GM12873 (cell line): ENCODE data around the gene FANCB.

Experiments used
- TF ChIP-seq, protein P1 (sequence below): IDR thresholded peaks from 2 replicates; pipeline ENCODE4 v1.5.1; 2012; ENCODE audit warnings: low read depth, mild to moderate bottlenecking, moderate library complexity, low read length, control low read depth; ENCODE audit not compliant: insufficient read depth; ENCODE audit errors: missing control alignments

Gene FANCB

GRCh38 chrX:14872851-14873675 lies at the start of gene FANCB, which contains the start of gene MOSPD2:
Gene FANCB, minus strand, starts transcription at chrX:14873069. Its CDS starts 7,559 bp downstream, at chrX:14865510.
Gene MOSPD2, plus strand, starts transcription at chrX:14873421. Its CDS starts 108 bp downstream, at chrX:14873529.
- TF ChIP-seq, protein P1, sequence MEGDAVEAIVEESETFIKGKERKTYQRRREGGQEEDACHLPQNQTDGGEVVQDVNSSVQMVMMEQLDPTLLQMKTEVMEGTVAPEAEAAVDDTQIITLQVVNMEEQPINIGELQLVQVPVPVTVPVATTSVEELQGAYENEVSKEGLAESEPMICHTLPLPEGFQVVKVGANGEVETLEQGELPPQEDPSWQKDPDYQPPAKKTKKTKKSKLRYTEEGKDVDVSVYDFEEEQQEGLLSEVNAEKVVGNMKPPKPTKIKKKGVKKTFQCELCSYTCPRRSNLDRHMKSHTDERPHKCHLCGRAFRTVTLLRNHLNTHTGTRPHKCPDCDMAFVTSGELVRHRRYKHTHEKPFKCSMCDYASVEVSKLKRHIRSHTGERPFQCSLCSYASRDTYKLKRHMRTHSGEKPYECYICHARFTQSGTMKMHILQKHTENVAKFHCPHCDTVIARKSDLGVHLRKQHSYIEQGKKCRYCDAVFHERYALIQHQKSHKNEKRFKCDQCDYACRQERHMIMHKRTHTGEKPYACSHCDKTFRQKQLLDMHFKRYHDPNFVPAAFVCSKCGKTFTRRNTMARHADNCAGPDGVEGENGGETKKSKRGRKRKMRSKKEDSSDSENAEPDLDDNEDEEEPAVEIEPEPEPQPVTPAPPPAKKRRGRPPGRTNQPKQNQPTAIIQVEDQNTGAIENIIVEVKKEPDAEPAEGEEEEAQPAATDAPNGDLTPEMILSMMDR = no peak

GRCh38 chrX:14922437-14922836 lies 49.6 kb upstream of the FANCB start:
- TF ChIP-seq, protein P1 = no peak

DNA sequence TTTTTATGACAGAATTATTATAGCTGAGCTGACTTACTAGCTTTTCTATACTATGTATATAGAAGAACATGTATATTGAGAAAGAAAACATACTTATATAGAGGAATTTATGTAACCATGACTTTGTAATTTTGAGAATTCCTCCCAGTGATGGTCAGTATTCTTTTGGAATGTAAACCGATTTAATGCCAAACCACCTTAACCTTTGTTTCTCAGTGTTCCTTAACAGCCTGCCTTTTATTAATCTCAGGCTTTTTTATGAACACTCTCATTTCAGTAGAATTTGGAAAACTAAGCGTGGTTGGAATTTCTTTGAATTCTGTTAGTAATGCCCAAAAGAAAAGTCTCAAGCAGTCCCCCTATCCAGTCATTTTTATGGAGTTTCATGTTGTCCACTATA lies 47.3 kb upstream of the FANCB start:
- TF ChIP-seq, protein P1 = no peak

DNA sequence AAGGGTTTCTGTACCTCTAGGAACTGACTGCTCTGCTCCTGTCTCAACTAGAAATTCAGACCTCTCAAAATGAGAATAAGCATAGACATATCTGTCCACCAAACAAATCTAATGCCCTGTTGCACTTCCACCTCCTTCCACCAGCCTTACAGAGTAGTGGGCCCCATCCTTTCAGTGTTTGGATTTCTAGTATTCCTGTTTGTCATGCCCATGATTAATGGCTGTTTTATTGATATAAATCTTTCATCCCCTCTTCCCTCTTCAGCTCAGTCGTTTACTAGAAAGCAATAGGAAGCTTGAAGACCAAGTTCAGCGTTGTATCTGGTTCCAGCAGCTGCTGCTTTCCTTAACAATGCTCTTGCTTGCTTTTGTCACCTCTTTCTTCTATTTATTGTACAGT lies 46.5 kb upstream of the FANCB start:
- TF ChIP-seq, protein P1 = no peak

DNA sequence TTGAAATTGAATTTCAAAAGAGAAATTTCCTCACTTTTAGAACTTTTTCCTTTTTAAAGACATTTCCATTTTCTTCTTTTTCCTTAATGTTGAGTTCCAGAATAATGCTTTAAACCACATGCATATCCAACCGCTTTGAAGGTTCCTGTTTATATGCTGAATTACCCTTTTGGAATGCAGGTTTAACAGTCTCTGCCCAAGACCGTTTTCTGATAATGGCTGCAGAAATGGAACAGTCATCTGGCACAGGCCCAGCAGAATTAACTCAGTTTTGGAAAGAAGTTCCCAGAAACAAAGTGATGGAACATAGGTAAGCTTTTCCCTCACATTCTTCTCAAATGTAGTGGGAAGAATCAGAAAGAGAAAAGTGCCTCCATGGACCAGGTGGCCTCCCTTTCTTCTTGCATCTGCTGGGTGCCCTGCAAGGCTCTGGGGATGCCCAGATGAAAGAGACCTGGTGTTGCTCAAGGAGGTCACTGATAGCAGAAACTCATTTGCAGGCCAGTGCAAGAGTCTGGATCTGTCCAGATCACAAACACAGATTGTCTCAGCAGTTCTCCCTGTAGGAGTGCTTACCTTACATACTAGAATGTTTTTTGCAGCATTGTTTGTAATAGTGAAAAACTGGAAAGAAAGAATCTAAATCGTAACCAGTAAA lies 43.3 kb upstream of the FANCB start:
- TF ChIP-seq, protein P1 = no peak

GRCh38 chrX:14915596-14915995 lies 42.7 kb upstream of the FANCB start:
- TF ChIP-seq, protein P1 = no peak

DNA sequence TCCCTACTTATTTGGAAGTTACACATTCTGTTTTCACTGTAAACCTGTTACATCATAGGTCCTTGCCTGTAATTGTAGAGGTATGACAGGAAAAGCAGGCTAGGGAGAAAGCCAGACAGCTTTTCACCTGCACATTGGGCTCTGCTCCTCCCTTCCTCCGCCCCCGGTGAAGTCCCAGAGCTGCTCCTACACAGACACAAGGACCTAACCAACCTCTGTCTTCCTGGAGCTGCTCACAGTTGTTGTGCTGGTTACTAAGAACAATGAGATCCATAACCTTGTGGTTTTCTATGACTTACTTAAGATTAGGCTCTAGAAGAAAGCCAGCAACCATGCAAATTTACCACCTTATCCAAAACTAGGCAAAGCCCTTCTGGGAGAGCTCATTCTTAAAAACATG lies 40.4 kb upstream of the FANCB start:
- TF ChIP-seq, protein P1 = no peak
